Caco-2 (cell line): ENCODE results near the gene TENM3. TPM values are rescaled to one million over a fixed set of nuclear protein-coding genes. Genes with fewer than 3 reads are reported as not detected.

Experiments
- BruUV-seq: library from RNA; stranded (reverse); fragments of 400-500 nt; replicated peaks from 2 replicates; lab custom pipeline; 2021; lab: Mats Ljungman, UMichigan
- CTCF ChIA-PET: fragments of 300-600 bp; sonication (Branson Sonifier 250); formaldehyde crosslinking; loops from one replicate; lab custom pipeline; 2022; ENCODE audit warnings: antibody characterized with exemption; lab: Charles Lee
- POLR2A ChIA-PET: fragments of 300-600 bp; sonication (Branson Sonifier 250); formaldehyde crosslinking; loops from one replicate; lab custom pipeline; 2022; ENCODE audit warnings: antibody characterized with exemption; lab: Charles Lee
- DNase-seq, 2 experiments: peaks; one replicate each; pipeline versions ENCODE4 v3.0.0 to v3.0.0-alpha.2; 2020 to 2022
- H3K27me3 ChIP-seq: replicated peaks from 2 replicates; pipeline ENCODE4 v1.6.0; 2011; ENCODE audit warnings: low read length; ENCODE audit not compliant: control insufficient read depth, insufficient read depth
- H3K36me3 ChIP-seq: 2 replicates; pipeline ENCODE4 v1.5.1; 2011; ENCODE audit warnings: low read length; ENCODE audit not compliant: control insufficient read depth, insufficient read depth
- H3K4me1 ChIP-seq: fragments of 250-450 bp; sonication (Bioruptor Pico); 2 replicates; pipeline ENCODE4 v1.5.1; 2020; ENCODE audit warnings: mild to moderate bottlenecking
- H3K4me3 ChIP-seq: 2 replicates; pipeline ENCODE4 v1.5.1; 2011; ENCODE audit warnings: low read depth, mild to moderate bottlenecking, control low read depth, low read length
- H3K9me3 ChIP-seq: fragments of 250-450 bp; sonication (Bioruptor Pico); 2 replicates; pipeline ENCODE4 v1.5.1; 2020; ENCODE audit warnings: mild to moderate bottlenecking, moderate library complexity
- H3K27ac Mint-ChIP-seq: one replicate; pipeline ENCODE4 v1.8.0; 2022; ENCODE audit warnings: mixed read lengths; ENCODE audit not compliant: unreplicated experiment
- H3K27me3 Mint-ChIP-seq: one replicate; pipeline ENCODE4 v1.8.0; 2022; ENCODE audit warnings: mixed read lengths; ENCODE audit not compliant: insufficient read depth, unreplicated experiment
- H3K36me3 Mint-ChIP-seq: one replicate; pipeline ENCODE4 v1.8.0; 2022; ENCODE audit warnings: mild to moderate bottlenecking, mixed read lengths; ENCODE audit not compliant: insufficient read depth, unreplicated experiment
- H3K4me1 Mint-ChIP-seq: one replicate; pipeline ENCODE4 v1.8.0; 2022; ENCODE audit warnings: low read depth, mixed read lengths; ENCODE audit not compliant: unreplicated experiment
- H3K4me3 Mint-ChIP-seq: one replicate; pipeline ENCODE4 v1.8.0; 2022; ENCODE audit warnings: mild to moderate bottlenecking, moderate library complexity, mixed read lengths; ENCODE audit not compliant: unreplicated experiment
- H3K9me3 Mint-ChIP-seq: one replicate; pipeline ENCODE4 v1.8.0; 2022; ENCODE audit warnings: mixed read lengths; ENCODE audit not compliant: unreplicated experiment
- intact Hi-C: fragments of 100-400 bp; cut with micrococcal nuclease; formaldehyde crosslinking; loops from one replicate; pipeline ENCODE4 v1.10.0; 2022; ENCODE audit not compliant: unreplicated experiment
- total RNA-seq: library from RNA; stranded (reverse); gene quantifications from 2 replicates; pipeline ENCODE4 v1.2.3, GENCODE V29; 2022
- TF ChIP-seq, protein P1 (sequence below), 2 experiments: fragments of 200-600 bp in 1 of 2; IDR thresholded peaks; 1 replicate in 1 of 2; 2 replicates in 1 of 2; pipeline versions ENCODE4 v1.5.1 to v1.8.0; 2011 to 2022; ENCODE audit warnings: antibody characterized with exemption in 1 of 2, control low read depth in 1 of 2, inconsistent platforms in 1 of 2, low read depth in 1 of 2, low read length in 1 of 2, mild to moderate bottlenecking in 1 of 2, moderate library complexity in 1 of 2; ENCODE audit not compliant: insufficient read depth in 1 of 2, severe bottlenecking in 1 of 2, unreplicated experiment in 1 of 2

The TENM3 gene
- total RNA-seq, 1 experiment from 2014 or later: 94.7 TPM

- intact Hi-C loops: no loop called here
- Mint-ChIP-seq H3K27ac (no peak overlapping the region), H3K4me3 (no peak overlapping the region), H3K9me3 (peaks cover 11% of the 10 kb centered on the region), H3K4me1 (no peaks in the 10 kb centered on the region), H3K36me3 (peaks cover 22% of the 10 kb centered on the region), H3K27me3 (no peaks in the 10 kb centered on the region)
- no TSS peak for BruUV-seq
- TF ChIP-seq, protein P1, sequence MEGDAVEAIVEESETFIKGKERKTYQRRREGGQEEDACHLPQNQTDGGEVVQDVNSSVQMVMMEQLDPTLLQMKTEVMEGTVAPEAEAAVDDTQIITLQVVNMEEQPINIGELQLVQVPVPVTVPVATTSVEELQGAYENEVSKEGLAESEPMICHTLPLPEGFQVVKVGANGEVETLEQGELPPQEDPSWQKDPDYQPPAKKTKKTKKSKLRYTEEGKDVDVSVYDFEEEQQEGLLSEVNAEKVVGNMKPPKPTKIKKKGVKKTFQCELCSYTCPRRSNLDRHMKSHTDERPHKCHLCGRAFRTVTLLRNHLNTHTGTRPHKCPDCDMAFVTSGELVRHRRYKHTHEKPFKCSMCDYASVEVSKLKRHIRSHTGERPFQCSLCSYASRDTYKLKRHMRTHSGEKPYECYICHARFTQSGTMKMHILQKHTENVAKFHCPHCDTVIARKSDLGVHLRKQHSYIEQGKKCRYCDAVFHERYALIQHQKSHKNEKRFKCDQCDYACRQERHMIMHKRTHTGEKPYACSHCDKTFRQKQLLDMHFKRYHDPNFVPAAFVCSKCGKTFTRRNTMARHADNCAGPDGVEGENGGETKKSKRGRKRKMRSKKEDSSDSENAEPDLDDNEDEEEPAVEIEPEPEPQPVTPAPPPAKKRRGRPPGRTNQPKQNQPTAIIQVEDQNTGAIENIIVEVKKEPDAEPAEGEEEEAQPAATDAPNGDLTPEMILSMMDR (IDR thresholded peaks at IDR 0.05; ENCODE audit: insufficient read depth in 1 of 2, low read depth in 1 of 2, low read length in 1 of 2, severe bottlenecking in 1 of 2, unreplicated experiment in 1 of 2): no peak
- no peak for DNase-seq
- Histone ChIP-seq H3K9me3 (no peaks in the 10 kb centered on the region), H3K27me3 (no peaks in the 10 kb centered on the region), H3K4me3 (no peak overlapping the region), H3K4me1 (no peaks in the 10 kb centered on the region), H3K36me3 (no peaks in the 10 kb centered on the region)
- POLR2A ChIA-PET: no interaction called here
- CTCF ChIA-PET: no interaction called here
Measured at GRCh38 chr4:182354867-182355266, 111.7 kb downstream of the TENM3 start.

DNA sequence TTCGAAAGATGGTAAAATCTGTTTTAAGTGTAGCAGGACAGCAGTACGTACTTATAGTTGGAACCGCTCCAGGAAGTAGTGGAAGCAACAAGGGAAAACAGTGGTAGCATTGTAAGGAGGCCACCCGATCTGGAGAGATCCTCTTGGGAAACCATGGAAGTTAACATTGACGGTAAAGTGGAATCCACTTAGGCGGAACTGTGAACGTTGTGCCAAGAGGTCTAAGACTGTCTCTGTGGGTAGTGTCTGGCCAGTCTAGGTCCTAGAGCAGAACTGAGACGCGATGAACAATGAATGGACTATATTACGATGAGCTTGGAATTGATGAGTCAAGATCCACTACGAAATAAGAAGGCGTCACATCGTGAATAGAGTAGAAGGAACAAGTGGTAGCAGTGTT, 124.0 kb downstream of the TENM3 start:
- no peaks in the 10 kb centered on the region for H3K9me3 Mint-ChIP-seq
- no TSS peak for BruUV-seq
- CTCF ChIA-PET: no interaction called here
- H3K36me3 ChIP-seq: no peaks in the 10 kb centered on the region
- H3K27ac Mint-ChIP-seq: no peak overlapping the region
- POLR2A ChIA-PET: no interaction called here
- no peaks in the 10 kb centered on the region for H3K27me3 ChIP-seq
- H3K4me1 Mint-ChIP-seq: peaks cover 19% of the 10 kb centered on the region
- H3K27me3 Mint-ChIP-seq: no peaks in the 10 kb centered on the region
- no peak overlapping the region for H3K4me3 ChIP-seq
- no peak overlapping the region for H3K4me3 Mint-ChIP-seq
- peaks cover 5% of the 10 kb centered on the region for H3K4me1 ChIP-seq
- H3K36me3 Mint-ChIP-seq: no peaks in the 10 kb centered on the region
- intact Hi-C loops: no loop called here
- TF ChIP-seq, protein P1 (IDR thresholded peaks at IDR 0.05; ENCODE audit: insufficient read depth in 1 of 2, low read depth in 1 of 2, low read length in 1 of 2, severe bottlenecking in 1 of 2, unreplicated experiment in 1 of 2): no peak
- H3K9me3 ChIP-seq: no peaks in the 10 kb centered on the region
- DNase-seq: no peak

DNA sequence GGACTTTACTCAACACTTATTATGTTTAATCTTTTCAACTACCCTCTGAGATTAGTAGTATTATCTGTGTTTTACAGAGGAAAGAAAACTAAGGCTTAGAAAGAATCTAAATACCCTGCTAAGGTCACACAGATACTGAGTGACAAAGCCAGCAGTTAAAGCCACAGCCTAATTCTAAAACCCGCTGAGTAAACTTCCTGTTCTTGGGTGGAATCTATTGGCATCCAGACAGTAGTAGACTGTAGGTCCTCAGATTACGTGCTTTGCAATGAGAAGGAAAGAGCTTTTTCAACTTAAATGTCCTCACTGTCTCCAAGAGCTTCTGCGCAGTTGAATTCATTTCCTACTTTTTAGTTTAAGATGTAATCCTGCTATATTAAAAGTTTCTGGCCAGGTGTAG, 126.0 kb downstream of the TENM3 start:
- no peak overlapping the region for H3K4me3 ChIP-seq
- no TSS peak for BruUV-seq
- DNase-seq: no peak
- Mint-ChIP-seq H3K4me1 (peaks cover 19% of the 10 kb centered on the region), H3K36me3 (peaks cover 8% of the 10 kb centered on the region), H3K9me3 (no peaks in the 10 kb centered on the region), H3K27ac (no peak overlapping the region), H3K4me3 (no peak overlapping the region), H3K27me3 (no peaks in the 10 kb centered on the region)
- intact Hi-C loops: no loop called here
- no peaks in the 10 kb centered on the region for H3K36me3 ChIP-seq
- ChIA-PET CTCF (no interaction called here), POLR2A (interaction anchor here (0.6 kb wide), 1 partner anchor 730 kb away, joined by 9 read pairs; the partner anchor contains the start of gene WWC2)
- H3K9me3 ChIP-seq: no peaks in the 10 kb centered on the region
- H3K4me1 ChIP-seq: peaks cover 5% of the 10 kb centered on the region
- no peaks in the 10 kb centered on the region for H3K27me3 ChIP-seq
- TF ChIP-seq, protein P1 (IDR thresholded peaks at IDR 0.05; ENCODE audit: insufficient read depth in 1 of 2, low read depth in 1 of 2, low read length in 1 of 2, severe bottlenecking in 1 of 2, unreplicated experiment in 1 of 2): no peak
